Mesenchymal stem cell (in vitro differentiated cells and primary cell): ENCODE results near the gene AHRR.

Experiments used
- DNase-seq: peaks from one replicate; pipeline ENCODE4 v3.0.0-alpha.2; 2013
- H2AFZ ChIP-seq: one replicate; pipeline ENCODE4 v1.6.1; 2013; ENCODE audit warnings: low read depth, mild to moderate bottlenecking, control low read depth, inconsistent platforms, low read length, moderate library complexity
- H2AK5ac ChIP-seq: 2 replicates; pipeline ENCODE4 v1.6.1; 2013; ENCODE audit warnings: low read length, moderate library complexity, mild to moderate bottlenecking, inconsistent platforms; ENCODE audit not compliant: severe bottlenecking
- H2BK120ac ChIP-seq: one replicate; pipeline ENCODE4 v1.6.1; 2013; ENCODE audit warnings: low read depth, mild to moderate bottlenecking, inconsistent platforms, low read length, moderate library complexity
- H2BK12ac ChIP-seq, 2 experiments: one replicate each; pipeline ENCODE4 v1.6.1; 2013; ENCODE audit warnings: inconsistent platforms in 2 of 2, low read length in 2 of 2, mild to moderate bottlenecking in 2 of 2, moderate library complexity in 2 of 2, control low read depth in 1 of 2
- H2BK15ac ChIP-seq: one replicate; pipeline ENCODE4 v1.6.1; 2013; ENCODE audit warnings: mild to moderate bottlenecking, low read depth, inconsistent platforms; ENCODE audit not compliant: poor library complexity, severe bottlenecking
- H2BK5ac ChIP-seq: 2 replicates; pipeline ENCODE4 v1.6.1; 2013; ENCODE audit warnings: low read depth, mild to moderate bottlenecking, low read length, control low read depth, inconsistent platforms; ENCODE audit not compliant: poor library complexity, severe bottlenecking
- H3K14ac ChIP-seq, 2 experiments: one replicate each; pipeline ENCODE4 v1.6.1; 2013; ENCODE audit warnings: inconsistent platforms in 2 of 2, low read length in 2 of 2, control low read depth in 1 of 2, mild to moderate bottlenecking in 1 of 2, moderate library complexity in 1 of 2
- H3K18ac ChIP-seq, 2 experiments: one replicate each; pipeline ENCODE4 v1.6.1; 2013; ENCODE audit warnings: inconsistent platforms in 2 of 2, low read length in 2 of 2, control low read depth in 1 of 2, low read depth in 1 of 2, mild to moderate bottlenecking in 1 of 2
- H3K23ac ChIP-seq, 2 experiments: one replicate each; pipeline ENCODE4 v1.6.1; 2013; ENCODE audit warnings: inconsistent platforms in 2 of 2, low read length in 2 of 2, mild to moderate bottlenecking in 2 of 2, moderate library complexity in 2 of 2, control low read depth in 1 of 2
- H3K27ac ChIP-seq: 2 replicates; pipeline ENCODE4 v1.5.1; 2013; ENCODE audit warnings: mild to moderate bottlenecking, moderate library complexity, low read length, control low read depth, inconsistent platforms; ENCODE audit not compliant: poor library complexity, severe bottlenecking
- H3K27me3 ChIP-seq, 2 experiments: 2 replicates each; pipeline versions ENCODE4 v1.6.1 to v1.7.0; 2013; ENCODE audit warnings: low read length in 2 of 2, mild to moderate bottlenecking in 2 of 2, moderate library complexity in 2 of 2, control low read depth in 1 of 2, inconsistent platforms in 1 of 2; ENCODE audit not compliant: control insufficient read depth in 1 of 2, insufficient read depth in 1 of 2
- H3K36me3 ChIP-seq, 2 experiments: 2 replicates each; pipeline versions ENCODE4 v1.6.1 to v1.7.0; 2013; ENCODE audit warnings: low read length in 2 of 2, control low read depth in 1 of 2, inconsistent platforms in 1 of 2, low read depth in 1 of 2, mild to moderate bottlenecking in 1 of 2; ENCODE audit not compliant: insufficient read depth in 2 of 2, control insufficient read depth in 1 of 2
- H3K4ac ChIP-seq, 2 experiments: one replicate each; pipeline ENCODE4 v1.6.1; 2013; ENCODE audit warnings: inconsistent platforms in 2 of 2, low read length in 2 of 2, mild to moderate bottlenecking in 2 of 2, moderate library complexity in 2 of 2, control low read depth in 1 of 2, low read depth in 1 of 2
- H3K4me1 ChIP-seq: 2 replicates; pipeline ENCODE4 v1.6.1; 2013; ENCODE audit warnings: low read depth, low read length, control low read depth; ENCODE audit not compliant: control insufficient read depth, insufficient read depth
- H3K4me2 ChIP-seq: 2 replicates; pipeline ENCODE4 v1.6.1; 2013; ENCODE audit warnings: low read length, mild to moderate bottlenecking, inconsistent platforms; ENCODE audit not compliant: poor library complexity, severe bottlenecking
- H3K4me3 ChIP-seq, 2 experiments: 2 replicates each; pipeline versions ENCODE4 v1.5.1 to v1.7.0; 2013; ENCODE audit warnings: low read length in 2 of 2, mild to moderate bottlenecking in 2 of 2, control low read depth in 1 of 2, low read depth in 1 of 2; ENCODE audit not compliant: insufficient read depth in 1 of 2
- H3K79me1 ChIP-seq: replicated peaks from 2 replicates; pipeline ENCODE4 v1.6.1; 2013; ENCODE audit warnings: mild to moderate bottlenecking, control low read depth, low read length, inconsistent platforms; ENCODE audit not compliant: poor library complexity, severe bottlenecking
- H3K9ac ChIP-seq: 2 replicates; pipeline ENCODE4 v1.7.0; 2013; ENCODE audit warnings: mild to moderate bottlenecking, low read length, moderate library complexity
- H3K9me3 ChIP-seq: 2 replicates; pipeline ENCODE4 v1.7.0; 2013; ENCODE audit warnings: mild to moderate bottlenecking, low read length; ENCODE audit not compliant: control insufficient read depth
- H4K8ac ChIP-seq: one replicate; pipeline ENCODE4 v1.6.1; 2013; ENCODE audit warnings: inconsistent platforms, mild to moderate bottlenecking, low read length, moderate library complexity
- H4K91ac ChIP-seq: one replicate; pipeline ENCODE4 v1.6.1; 2013; ENCODE audit warnings: mild to moderate bottlenecking, low read length, inconsistent platforms
- WGBS: methylation state at CpG from one replicate; pipeline ENCODE4 v1.1.7; 2013; ENCODE audit warnings: mixed read lengths; 5-methylcytosine and 5-hydroxymethylcytosine counted together

AHRR gene

GRCh38 chr5:479566-480319 is 158.2 kb downstream of the AHRR start:
- H3K27me3 ChIP-seq, result peaks cover 14 to 66% of the 10 kb centered on the region in 2 experiments
- H3K4ac ChIP-seq, result no peak overlapping the region
- no peak overlapping the region for H2BK5ac ChIP-seq
- H3K36me3 ChIP-seq, result peaks cover 0 to 11% of the 10 kb centered on the region in 2 experiments
- H3K27ac ChIP-seq, result no peak overlapping the region
- DNase-seq, result no peak
- H2BK12ac ChIP-seq, result no peak overlapping the region
- no peak overlapping the region for H3K4me3 ChIP-seq
- H3K4me1 ChIP-seq, result peaks cover 12% of the 10 kb centered on the region
- H3K4me2 ChIP-seq, result no peak overlapping the region
- no peak overlapping the region for H3K18ac ChIP-seq
- H4K91ac ChIP-seq, result peak overlapping the region; percentile 2
- H2BK15ac ChIP-seq, result no peak overlapping the region
- H3K14ac ChIP-seq, result no peak overlapping the region
- H2BK120ac ChIP-seq, result no peak overlapping the region
- H2AK5ac ChIP-seq, result no peak overlapping the region
- no peak overlapping the region for H3K23ac ChIP-seq
- H3K9ac ChIP-seq, result no peak overlapping the region
- H3K9me3 ChIP-seq, result no peaks in the 10 kb centered on the region
- H3K79me1 ChIP-seq, result peaks cover 11% of the 10 kb centered on the region
- no peak overlapping the region for H4K8ac ChIP-seq
- H2AFZ ChIP-seq, result no peak overlapping the region
- WGBS, result 85% methylated on average over 34 of the region's 34 CpGs

- Histone ChIP-seq H3K4me2 (no peak overlapping the region), H2BK5ac (no peak overlapping the region), H3K23ac (no peak overlapping the region), H3K36me3 (peaks cover 0 to 9% of the 10 kb centered on the region in 2 experiments), H4K8ac (no peak overlapping the region), H3K9me3 (no peaks in the 10 kb centered on the region), H3K4me1 (no peaks in the 10 kb centered on the region), H3K4ac (no peak overlapping the region), H2AK5ac (no peak overlapping the region), H2BK15ac (no peak overlapping the region), H4K91ac (no peak overlapping the region), H3K27me3 (peaks cover 8 to 65% of the 10 kb centered on the region in 2 experiments), H2AFZ (no peak overlapping the region), H3K27ac (no peak overlapping the region), H2BK120ac (no peak overlapping the region), H3K14ac (no peak overlapping the region), H3K9ac (no peak overlapping the region), H3K18ac (no peak overlapping the region), H3K79me1 (peaks cover 1% of the 10 kb centered on the region), H2BK12ac (no peak overlapping the region), H3K4me3 (no peak overlapping the region)
- no peak for DNase-seq
- WGBS, result 93% methylated on average over 21 of the region's 23 CpGs
These were observed 159.8 kb downstream of the AHRR start for GRCh38 chr5:481347-481746.

GRCh38 chr5:482021-482420 is 160.5 kb downstream of the AHRR start:
- no peak overlapping the region for H2AK5ac ChIP-seq

GRCh38 chr5:482506-482905 is 161.0 kb downstream of the AHRR start:
- H3K4me2 ChIP-seq, result no peak overlapping the region
- no peak overlapping the region for H3K18ac ChIP-seq
- H3K4me3 ChIP-seq, result no peak overlapping the region
- no peak overlapping the region for H4K91ac ChIP-seq
- H2AK5ac ChIP-seq, result no peak overlapping the region
- H3K4ac ChIP-seq, result no peak overlapping the region
- no peaks in the 10 kb centered on the region for H3K79me1 ChIP-seq
- no peak overlapping the region for H3K23ac ChIP-seq
- WGBS, result 96% methylated on average over 27 of the region's 27 CpGs
- no peak overlapping the region for H2BK5ac ChIP-seq
- no peaks in the 10 kb centered on the region for H3K9me3 ChIP-seq
- peaks cover 8 to 55% of the 10 kb centered on the region in 2 experiments for H3K27me3 ChIP-seq
- H3K14ac ChIP-seq, result no peak overlapping the region
- no peak overlapping the region for H3K27ac ChIP-seq
- no peak overlapping the region for H2BK15ac ChIP-seq
- no peaks in the 10 kb centered on the region for H3K36me3 ChIP-seq
- DNase-seq, result no peak
- no peak overlapping the region for H4K8ac ChIP-seq
- no peak overlapping the region for H2BK12ac ChIP-seq
- no peak overlapping the region for H2AFZ ChIP-seq
- no peaks in the 10 kb centered on the region for H3K4me1 ChIP-seq
- no peak overlapping the region for H2BK120ac ChIP-seq
- no peak overlapping the region for H3K9ac ChIP-seq

More at GRCh38 chr5:482021-482420, 160.5 kb downstream of the AHRR start:
- Histone ChIP-seq H3K4me2 (no peak overlapping the region), H2AFZ (no peak overlapping the region), H3K27ac (no peak overlapping the region), H3K9me3 (no peaks in the 10 kb centered on the region), H3K27me3 (peaks cover 8 to 60% of the 10 kb centered on the region in 2 experiments), H2BK12ac (no peak overlapping the region), H4K8ac (no peak overlapping the region), H4K91ac (no peak overlapping the region), H3K79me1 (no peaks in the 10 kb centered on the region), H3K14ac (no peak overlapping the region), H3K36me3 (peaks cover 0 to 2% of the 10 kb centered on the region in 2 experiments), H3K4ac (no peak overlapping the region), H2BK5ac (no peak overlapping the region), H3K18ac (no peak overlapping the region), H3K9ac (no peak overlapping the region), H3K4me3 (no peak overlapping the region), H3K23ac (no peak overlapping the region), H3K4me1 (no peaks in the 10 kb centered on the region), H2BK120ac (no peak overlapping the region), H2BK15ac (no peak overlapping the region)
- 94% methylated on average over 17 of the region's 24 CpGs for WGBS
- DNase-seq, result no peak
